ENCODE data around the gene WASF3. TPM values are rescaled to one million over a fixed set of nuclear protein-coding genes. Genes with fewer than 3 reads are reported as not detected.
A peak's percentile ranks its signal among the peaks of the same experiment; 100 is the strongest.

The WASF3 gene
- total and polyA plus RNA-seq, 2 experiments from 2014 or later: 9.9 to 20.7 TPM

GRCh38 chr13:26522571-26522970 lies 34.9 kb upstream of the WASF3 start:
- no peak overlapping the region for H3K27ac ChIP-seq (ENCODE audit: low read depth)
- peaks cover 6% of the 10 kb centered on the region for H3K27me3 Mint-ChIP-seq (ENCODE audit: insufficient read depth, low read depth, poor library complexity)
- no peak overlapping the region for H3K4me2 ChIP-seq
- H3K36me3 Mint-ChIP-seq (ENCODE audit: low read depth): no peaks in the 10 kb centered on the region
- no peaks in the 10 kb centered on the region for H3F3A ChIP-seq (replicated peaks; ENCODE audit: low read depth)
- H3K4me3 ChIP-seq: no peak overlapping the region
- H3K9me2 ChIP-seq (ENCODE audit: insufficient read depth): no peaks in the 10 kb centered on the region
- ATAC-seq (no peak), DNase-seq (ENCODE audit: low spot score) (no peak)
- no peaks in the 10 kb centered on the region for H3K36me3 ChIP-seq (ENCODE audit: insufficient read depth)
- no peaks in the 10 kb centered on the region for H3K27me3 ChIP-seq (ENCODE audit: insufficient read depth)
- peaks cover 14% of the 10 kb centered on the region for H3K4me1 ChIP-seq (ENCODE audit: insufficient read depth)
- no peak overlapping the region for H3K27ac Mint-ChIP-seq
- no peaks in the 10 kb centered on the region for H3K9me3 Mint-ChIP-seq
- H3K4me1 Mint-ChIP-seq: peaks cover 25% of the 10 kb centered on the region
- H4K20me1 ChIP-seq (replicated peaks; ENCODE audit: insufficient read depth): no peaks in the 10 kb centered on the region
- H2AFZ ChIP-seq: peak overlapping the region; percentile 47
- no peak overlapping the region for H3K4me3 Mint-ChIP-seq
- TF ChIP-seq ZNF462 (CRISPR knock-in tag; IDR thresholded peaks at IDR 0.05): no peak
- TF ChIP-seq EZH2phosphoT487 (IDR thresholded peaks at IDR 0.05; ENCODE audit: unreplicated experiment): no peak
- no peak for TF ChIP-seq ZNF331 (CRISPR knock-in tag; IDR thresholded peaks at IDR 0.05; ENCODE audit: low read depth)
- no peak for TF ChIP-seq REST (IDR thresholded peaks at IDR 0.05; ENCODE audit: unreplicated experiment)
- TF ChIP-seq ETS1 (IDR thresholded peaks at IDR 0.05): no peak
- no peak for TF ChIP-seq EZH2 (IDR thresholded peaks at IDR 0.05; ENCODE audit: low read depth, unreplicated experiment)
- no peak for TF ChIP-seq POLR2AphosphoS5 (IDR thresholded peaks at IDR 0.05; ENCODE audit: low read depth)
- TF ChIP-seq CREB1 (CRISPR knock-in tag; IDR thresholded peaks at IDR 0.05; ENCODE audit: low read depth): no peak
- no peak for TF ChIP-seq JUNB (IDR thresholded peaks at IDR 0.05; ENCODE audit: unreplicated experiment)
- H3K79me2 ChIP-seq (replicated peaks; ENCODE audit: insufficient read depth): no peaks in the 10 kb centered on the region

Measured in GM23338 (cell line).